Transverse colon (tissue), 4 donors: ENCODE data around the gene HINT3. TPM values are rescaled to one million over a fixed set of nuclear protein-coding genes. Genes with fewer than 3 reads are reported as not detected.

Experiments
- DNase-seq: peaks from one replicate; pipeline ENCODE4 v3.0.0-alpha.2; 2019
- H3K27ac ChIP-seq, 4 donors: fragments of 200-600 bp; sonication (generic); 2 replicates each; pipeline ENCODE4 v1.5.1; 2016 to 2018; ENCODE audit warnings: inconsistent platforms in 4 of 4
- H3K27me3 ChIP-seq: fragments of 200-600 bp; sonication (generic); 2 replicates; pipeline ENCODE4 v1.5.1; 2017; ENCODE audit warnings: inconsistent platforms
- H3K36me3 ChIP-seq, 4 donors: fragments of 200-600 bp; sonication (generic); 2 replicates each; pipeline ENCODE4 v1.5.1; 2017 to 2019; ENCODE audit warnings: inconsistent platforms in 4 of 4
- H3K4me1 ChIP-seq, 4 donors: fragments of 200-600 bp; sonication (generic); 2 replicates each; pipeline ENCODE4 v1.5.1; 2017 to 2020; ENCODE audit warnings: inconsistent platforms in 4 of 4
- H3K4me3 ChIP-seq, 4 donors: fragments of 200-600 bp; sonication (generic); 1 replicate in 1 of 4; 2 replicates in 3 of 4; pipeline versions ENCODE4 v1.5.1 to v1.6.1; 2017 to 2019; ENCODE audit warnings: inconsistent platforms in 4 of 4
- H3K9me3 ChIP-seq, 2 donors: fragments of 200-600 bp; sonication (generic); 2 replicates each; pipeline ENCODE4 v1.5.1; 2017 to 2019; ENCODE audit warnings: inconsistent platforms in 2 of 2
- CTCF ChIP-seq, 5 experiments: fragments of 200-600 bp in 3 of 5; fragments of 450-650 bp in 2 of 5; sonication (generic) in 3 of 5; IDR thresholded peaks; 1 replicate in 2 of 5; 2 replicates in 3 of 5; pipeline ENCODE4 v1.5.1; 2016 to 2017; ENCODE audit warnings: antibody characterized with exemption in 5 of 5, inconsistent platforms in 3 of 5, mild to moderate bottlenecking in 2 of 5, moderate library complexity in 1 of 5
- EP300 ChIP-seq: sonication (generic); formaldehyde crosslinking; IDR thresholded peaks from one replicate; pipeline ENCODE4 v1.6.1; 2017; ENCODE audit warnings: antibody characterized with exemption, low read depth
- POLR2A ChIP-seq: fragments of 450-650 bp; IDR thresholded peaks from one replicate; pipeline ENCODE4 v1.6.1; 2016; ENCODE audit warnings: antibody characterized with exemption, mild to moderate bottlenecking, moderate library complexity
- POLR2AphosphoS5 ChIP-seq, 3 donors: sonication (generic); formaldehyde crosslinking; IDR thresholded peaks; one replicate each; pipeline ENCODE4 v1.6.1; 2016; ENCODE audit warnings: antibody characterized with exemption in 3 of 3
- WGBS, 2 donors: methylation state at CpG; one replicate each; pipeline ENCODE4 v1.1.5; 2018; ENCODE audit warnings: low coverage in 1 of 2; 5-methylcytosine and 5-hydroxymethylcytosine counted together
- in situ Hi-C, 4 donors: fragments of 200-750 bp; cut with MboI; loops; one replicate each; pipeline versions ENCODE4 v1.15.0 to v1.15.1; 2017; ENCODE audit warnings: low sequenced_read_pairs in 3 of 4, low pct_ligation_motif_present in 1 of 4, low pct_unique_long_range_greater_than_20kb in 1 of 4
- intact Hi-C: fragments of 100-400 bp; cut with DNase I; formaldehyde crosslinking; loops from one replicate; pipeline ENCODE4 v1.15.1; 2023; ENCODE audit warnings: low total_unique reads
- total RNA-seq, 4 donors: library from RNA; depleted of rRNA; stranded (reverse); fragments of >200 nt; gene quantifications; one replicate each; pipeline ENCODE4 v1.1.0, GENCODE V29; 2016

The HINT3 gene
- total RNA-seq, 4 donors from 2014 or later, result 23.5 to 35.2 (median 30.7) TPM

- peak; percentile 38 for DNase-seq
- Histone ChIP-seq H3K27me3 (no peaks in the 10 kb centered on the region), H3K9me3 (no peaks in the 10 kb centered on the region), H3K27ac (peak overlapping the region; percentile 65 to 84 (median 77)), H3K36me3 (no peaks in the 10 kb centered on the region), H3K4me1 (peaks cover 10 to 45% (median 21%) of the 10 kb centered on the region in 4 donors), H3K4me3 (no peak overlapping the region)
- intact Hi-C loops (no loop called here), in situ Hi-C loops (no loop called here)
- WGBS, 2 donors, result 71 to 73% methylated on average over 6 to 10 of the region's 10 CpGs
- TF ChIP-seq CTCF (IDR thresholded peaks at IDR 0.05), result no peak
- TF ChIP-seq POLR2AphosphoS5 (IDR thresholded peaks at IDR 0.05), result peak in 2 of 3 donors; percentile 46 to 47
- no peak for TF ChIP-seq EP300
Measured at GRCh38 chr6:125942672-125943527, 13.7 kb upstream of the HINT3 start.

GRCh38 chr6:125943528-125944433 is 12.8 kb upstream of the HINT3 start:
- Histone ChIP-seq H3K27me3 (no peaks in the 10 kb centered on the region), H3K4me3 (no peak overlapping the region), H3K9me3 (no peaks in the 10 kb centered on the region), H3K4me1 (peaks cover 10 to 45% (median 21%) of the 10 kb centered on the region in 4 donors), H3K27ac (peak overlapping the region; percentile 65 to 84 (median 77)), H3K36me3 (no peaks in the 10 kb centered on the region)
- TF ChIP-seq POLR2AphosphoS5 (IDR thresholded peaks at IDR 0.05), result no peak
- TF ChIP-seq POLR2A, result no peak
- no peak for TF ChIP-seq CTCF (IDR thresholded peaks at IDR 0.05)
- TF ChIP-seq EP300, result no peak
- no peak for DNase-seq
- intact Hi-C loops (no loop called here), in situ Hi-C loops (no loop called here)
- WGBS, 2 donors, result 63 to 65% methylated on average over 3 to 4 of the region's 4 CpGs

DNA sequence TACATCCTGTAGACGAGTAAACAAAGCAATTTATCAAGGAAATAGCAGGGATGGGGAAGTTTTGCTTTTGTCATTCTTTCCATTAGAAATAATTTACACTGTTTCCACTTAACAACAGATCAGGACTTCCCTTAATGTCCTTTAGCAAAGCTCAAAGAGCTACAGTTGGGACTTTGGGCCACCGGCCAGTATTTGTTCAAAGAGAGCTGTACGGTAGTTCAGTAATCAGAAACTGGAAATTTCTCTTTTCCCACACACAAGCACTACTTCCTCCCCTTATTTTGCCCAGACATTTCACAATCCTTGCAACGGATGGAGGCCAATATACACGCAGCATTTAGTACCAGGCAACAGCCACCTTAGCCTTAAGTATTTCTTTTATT is 12.1 kb upstream of the HINT3 start:
- no peak overlapping the region for H3K4me3 ChIP-seq
- intact Hi-C loops, result no loop called here
- peak overlapping the region; percentile 65 to 84 (median 77) for H3K27ac ChIP-seq
- H3K36me3 ChIP-seq, result no peaks in the 10 kb centered on the region
- no peaks in the 10 kb centered on the region for H3K27me3 ChIP-seq
- H3K4me1 ChIP-seq, result peaks cover 10 to 45% (median 21%) of the 10 kb centered on the region in 4 donors
- H3K9me3 ChIP-seq, result no peaks in the 10 kb centered on the region
- 6 to 10% methylated on average over 5 of the region's 5 CpGs for WGBS, 2 donors
- TF ChIP-seq CTCF (IDR thresholded peaks at IDR 0.05) (no peak), POLR2AphosphoS5 (IDR thresholded peaks at IDR 0.05) (peak in 2 of 3 donors; percentile 18 to 35), POLR2A (no peak), EP300 (no peak)
- peak; percentile 78 for DNase-seq
- in situ Hi-C loops, result no loop called here

DNA sequence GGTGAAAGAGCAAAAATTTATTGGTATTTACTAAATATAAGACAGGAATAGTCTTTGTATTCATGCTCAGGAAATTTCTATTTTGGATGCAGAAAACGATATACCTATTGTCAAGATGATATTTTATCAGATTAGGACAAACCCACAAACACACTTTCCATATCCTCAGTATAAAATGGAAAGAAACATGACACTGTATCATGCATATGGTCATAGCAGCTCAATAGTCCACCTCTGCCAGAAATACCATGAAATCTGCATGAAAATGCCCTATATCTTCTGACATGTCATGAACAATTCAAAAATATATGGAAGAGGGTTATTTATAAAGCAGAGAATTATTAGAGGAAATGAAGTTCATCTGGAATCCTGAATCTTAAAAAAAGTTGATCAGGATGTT is 11.7 kb upstream of the HINT3 start:
- Histone ChIP-seq H3K36me3 (no peaks in the 10 kb centered on the region), H3K27me3 (no peaks in the 10 kb centered on the region), H3K4me3 (no peak overlapping the region), H3K4me1 (peaks cover 10 to 45% (median 21%) of the 10 kb centered on the region in 4 donors), H3K9me3 (no peaks in the 10 kb centered on the region), H3K27ac (peak overlapping the region; percentile 65 to 84 (median 77))
- in situ Hi-C loops, result no loop called here
- TF ChIP-seq POLR2A (no peak), EP300 (no peak), POLR2AphosphoS5 (IDR thresholded peaks at IDR 0.05) (no peak), CTCF (IDR thresholded peaks at IDR 0.05) (no peak)
- WGBS, 2 donors, result 20 to 40% methylated on average over 1 of the region's 1 CpG
- DNase-seq, result no peak
- intact Hi-C loops, result no loop called here
